Activated naive CD4-positive, alpha-beta T cell (primary cell): ENCODE data around the gene FRZB.
"Not testable (repeated sequence)": the region's sequence is repeated elsewhere in the genome, so short reads cannot be mapped to it uniquely, and the experiment has no call there.

Experiments used
- DNase-seq, 4 experiments: peaks; one replicate each; lab custom pipeline; 2025; lab: John Stamatoyannopoulos, UW

FRZB gene

GRCh38 chr2:182890773-182891378 lies 24.4 kb upstream of the FRZB start:
- no peak for DNase-seq

- no peak for DNase-seq
Observed at GRCh38 chr2:182890305-182890704, 23.9 kb upstream of the FRZB start.

GRCh38 chr2:182887753-182888415 lies 21.4 kb upstream of the FRZB start:
- no peak for DNase-seq

GRCh38 chr2:182887093-182887492 lies 20.7 kb upstream of the FRZB start:
- DNase-seq: no peak

GRCh38 chr2:182885771-182886170 lies 19.3 kb upstream of the FRZB start:
- DNase-seq: no peak

- no peak for DNase-seq
Observed at GRCh38 chr2:182883451-182883850, 17.0 kb upstream of the FRZB start.

- DNase-seq: not testable (repeated sequence)
Observed at GRCh38 chr2:182880100-182880499, 13.7 kb upstream of the FRZB start.

- DNase-seq: not testable (repeated sequence)
Observed at GRCh38 chr2:182876653-182877052, 10.2 kb upstream of the FRZB start.

- no peak for DNase-seq
Observed at GRCh38 chr2:182870227-182870626, 3.8 kb upstream of the FRZB start.

- DNase-seq: no peak
Observed at GRCh38 chr2:182868054-182868796, 1.8 kb upstream of the FRZB start.

GRCh38 chr2:182867426-182868053 lies 1.1 kb upstream of the FRZB start:
- DNase-seq: no peak

- no peak for DNase-seq
Observed at GRCh38 chr2:182866095-182866460, 359 bp downstream of the FRZB start.

GRCh38 chr2:182864949-182865570 lies 1.4 kb downstream of the FRZB start:
- DNase-seq: no peak

- DNase-seq: no peak
Observed at GRCh38 chr2:182863642-182864041, 2.8 kb downstream of the FRZB start.

- no peak for DNase-seq
Observed at GRCh38 chr2:182862091-182862490, 4.3 kb downstream of the FRZB start.

GRCh38 chr2:182860858-182861257 lies 5.6 kb downstream of the FRZB start:
- DNase-seq: no peak

- DNase-seq: no peak
Observed at GRCh38 chr2:182858671-182859070, 7.8 kb downstream of the FRZB start.

- DNase-seq: no peak
Observed at GRCh38 chr2:182855376-182855775, 11.1 kb downstream of the FRZB start.

- DNase-seq: no peak
Observed at GRCh38 chr2:182854375-182855105, 11.9 kb downstream of the FRZB start.

- DNase-seq: no peak
Observed at GRCh38 chr2:182852801-182853200, 13.6 kb downstream of the FRZB start.

GRCh38 chr2:182852090-182852489 lies 14.3 kb downstream of the FRZB start:
- DNase-seq: no peak
